T-cell (primary cell): Measurements from ENCODE around the gene LEPR. TPM values are rescaled to one million over a fixed set of nuclear protein-coding genes. Genes with fewer than 3 reads are reported as not detected.

Source experiments
- ATAC-seq, 4 experiments: fragments of 200-7000 bp in 3 of 4; fragments of 150-1000 bp in 1 of 4; cut with Tn5 transposase; replicated peaks in 1 of 4; 1 replicate in 3 of 4; 2 replicates in 1 of 4; pipeline ENCODE4 v1.10.0; 2021; ENCODE audit warnings: moderate library complexity in 3 of 4, mild to moderate bottlenecking in 2 of 4, moderate number of reproducible peaks in 1 of 4
- CTCF ChIA-PET, 2 donors: fragments of 300-600 bp; sonication (Branson Sonifier 250); formaldehyde crosslinking; loops; one replicate each; lab custom pipeline; 2022; ENCODE audit warnings: antibody characterized with exemption in 2 of 2; lab: Charles Lee
- POLR2A ChIA-PET, 2 donors: fragments of 300-600 bp; sonication (Branson Sonifier 250); formaldehyde crosslinking; loops; one replicate each; lab custom pipeline; 2022; ENCODE audit warnings: antibody characterized with exemption in 2 of 2; lab: Charles Lee
- DNase-seq, 35 experiments: peaks; one replicate each; pipeline versions ENCODE4 v3.0.0 to v3.0.0-alpha.2; 2013 to 2023
- H3K27ac ChIP-seq: one replicate; pipeline ENCODE4 v1.5.1; 2013; ENCODE audit warnings: low read length
- H3K27me3 ChIP-seq, 2 experiments: replicated peaks in 1 of 2; 1 replicate in 1 of 2; 2 replicates in 1 of 2; pipeline versions ENCODE4 v1.6.1 to v1.7.0; 2013; ENCODE audit warnings: low read length in 1 of 2, mixed read lengths in 1 of 2; ENCODE audit not compliant: control insufficient read depth in 2 of 2, insufficient read depth in 2 of 2; ENCODE audit errors: extremely low read depth in 1 of 2
- H3K36me3 ChIP-seq, 2 donors: 1 replicate in 1 of 2; 2 replicates in 1 of 2; pipeline versions ENCODE4 v1.6.1 to v1.7.0; 2013; ENCODE audit warnings: low read length in 1 of 2; ENCODE audit not compliant: control insufficient read depth in 2 of 2, insufficient read depth in 1 of 2; ENCODE audit errors: extremely low read depth in 1 of 2
- H3K4me1 ChIP-seq, 2 experiments: 1 replicate in 1 of 2; 2 replicates in 1 of 2; pipeline versions ENCODE4 v1.6.1 to v1.7.0; 2013; ENCODE audit warnings: low read length in 2 of 2, mixed read lengths in 1 of 2; ENCODE audit not compliant: insufficient read depth in 2 of 2, control insufficient read depth in 1 of 2; ENCODE audit errors: extremely low read depth in 1 of 2
- H3K4me3 ChIP-seq, 2 donors: 1 replicate in 1 of 2; 2 replicates in 1 of 2; pipeline versions ENCODE4 v1.5.1 to v1.7.0; 2013; ENCODE audit warnings: mild to moderate bottlenecking in 2 of 2, low read length in 1 of 2, moderate library complexity in 1 of 2; ENCODE audit not compliant: control insufficient read depth in 1 of 2; ENCODE audit errors: extremely low read depth in 1 of 2
- H3K9me3 ChIP-seq: 2 replicates; pipeline ENCODE4 v1.7.0; 2013
- H3K27ac Mint-ChIP-seq, 2 donors: one replicate each; pipeline ENCODE4 v1.8.0; 2020 to 2021; ENCODE audit warnings: mild to moderate bottlenecking in 2 of 2, mixed read lengths in 2 of 2
- H3K27me3 Mint-ChIP-seq, 2 donors: one replicate each; pipeline ENCODE4 v1.8.0; 2021 to 2022; ENCODE audit warnings: mixed read lengths in 2 of 2
- H3K36me3 Mint-ChIP-seq: one replicate; pipeline ENCODE4 v1.8.0; 2021; ENCODE audit warnings: mixed read lengths
- H3K4me1 Mint-ChIP-seq, 3 donors: one replicate each; pipeline ENCODE4 v1.8.0; 2020 to 2022; ENCODE audit warnings: mixed read lengths in 3 of 3, mild to moderate bottlenecking in 1 of 3
- H3K4me3 Mint-ChIP-seq, 3 donors: one replicate each; pipeline ENCODE4 v1.8.0; 2020 to 2022; ENCODE audit warnings: mild to moderate bottlenecking in 3 of 3, mixed read lengths in 3 of 3, moderate library complexity in 3 of 3
- H3K9me3 Mint-ChIP-seq, 3 donors: one replicate each; pipeline ENCODE4 v1.8.0; 2020 to 2022; ENCODE audit warnings: mixed read lengths in 3 of 3
- WGBS: methylation state at CpG from one replicate; pipeline ENCODE4 v1.1.5; 2013; ENCODE audit warnings: missing lambda C conversion rate; ENCODE audit not compliant: insufficient coverage; 5-methylcytosine and 5-hydroxymethylcytosine counted together
- total RNA-seq, 35 experiments: library from RNA in 6 of 35; stranded (reverse) in 6 of 35; fragments of 120-200 nt in 1 of 35; gene quantifications; one replicate each; pipeline versions ENCODE4 v1.2.1 to v1.2.4 and lab custom pipeline; 2013 to 2026

Gene LEPR
- total RNA-seq, 5 donors from 2014 or later (not counting 1 experiment from before 2014, with no cell fraction given), result 0.95 to 2.1 (median 1.3) TPM

DNA sequence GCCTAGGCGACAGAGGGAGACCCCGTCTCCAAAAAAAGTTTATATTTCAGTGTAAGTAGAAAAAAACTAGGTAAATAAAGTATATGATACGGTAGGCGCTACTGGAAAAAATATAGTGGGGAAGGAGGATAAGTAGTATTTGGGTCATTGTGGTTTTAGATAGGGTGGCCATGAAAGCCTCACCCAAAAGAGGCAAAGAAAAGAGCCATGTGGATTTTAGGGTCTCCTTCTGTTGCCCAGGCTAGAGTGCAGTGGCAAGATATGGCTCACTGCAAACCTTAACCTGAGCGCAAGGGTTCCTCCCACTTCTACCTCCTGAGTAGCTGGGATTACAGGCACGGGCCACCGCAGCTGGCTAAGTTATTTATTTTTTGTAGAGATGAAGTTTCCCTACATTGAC is 17.1 kb downstream of the LEPR start:
- Histone ChIP-seq H3K4me1 (no peaks in the 10 kb centered on the region), H3K36me3 (peaks cover 0 to 5% of the 10 kb centered on the region in 2 donors), H3K9me3 (no peaks in the 10 kb centered on the region), H3K27ac (no peak overlapping the region), H3K4me3 (no peak overlapping the region), H3K27me3 (no peaks in the 10 kb centered on the region)
- WGBS, result 100% methylated on average over 4 of the region's 7 CpGs
- H3K27ac Mint-ChIP-seq, result no peak overlapping the region
- H3K27me3 Mint-ChIP-seq, result no peaks in the 10 kb centered on the region
- peaks cover 0 to 3% (median 0%) of the 10 kb centered on the region in 3 donors for H3K4me1 Mint-ChIP-seq
- POLR2A ChIA-PET, result no interaction called here
- H3K36me3 Mint-ChIP-seq, result peaks cover 18% of the 10 kb centered on the region
- DNase-seq (no peak), ATAC-seq (no peak)
- H3K9me3 Mint-ChIP-seq, result no peaks in the 10 kb centered on the region
- H3K4me3 Mint-ChIP-seq, result no peak overlapping the region
- CTCF ChIA-PET, result interaction anchor here in 1 of 2 donors (0.6 kb wide), 1 partner anchor 183 kb away, joined by 3 read pairs; no protein-coding TSS in a partner anchor

GRCh38 chr1:65440322-65440900 is 19.9 kb downstream of the LEPR start:
- H3K36me3 Mint-ChIP-seq, result peaks cover 5% of the 10 kb centered on the region
- no peak overlapping the region for H3K27ac Mint-ChIP-seq
- Histone ChIP-seq H3K27me3 (no peaks in the 10 kb centered on the region), H3K4me3 (no peak overlapping the region), H3K36me3 (no peaks in the 10 kb centered on the region), H3K9me3 (no peaks in the 10 kb centered on the region), H3K27ac (no peak overlapping the region), H3K4me1 (no peaks in the 10 kb centered on the region)
- 80% methylated on average over 8 of the region's 12 CpGs for WGBS
- ATAC-seq, result no peak
- H3K27me3 Mint-ChIP-seq, result no peaks in the 10 kb centered on the region
- ChIA-PET CTCF (interaction anchor here in 1 of 2 donors (0.6 kb wide), 1 partner anchor 198 kb away, joined by 3 read pairs; no protein-coding TSS in a partner anchor), POLR2A (no interaction called here)
- DNase-seq, result no peak
- no peaks in the 10 kb centered on the region for H3K4me1 Mint-ChIP-seq
- no peak overlapping the region for H3K4me3 Mint-ChIP-seq
- H3K9me3 Mint-ChIP-seq, result no peaks in the 10 kb centered on the region

GRCh38 chr1:65440915-65441314 is 20.4 kb downstream of the LEPR start:
- Histone ChIP-seq H3K4me1 (no peaks in the 10 kb centered on the region), H3K9me3 (no peaks in the 10 kb centered on the region), H3K27ac (no peak overlapping the region), H3K36me3 (no peaks in the 10 kb centered on the region), H3K4me3 (no peak overlapping the region), H3K27me3 (no peaks in the 10 kb centered on the region)
- Mint-ChIP-seq H3K4me3 (no peak overlapping the region), H3K36me3 (peaks cover 5% of the 10 kb centered on the region), H3K27ac (no peak overlapping the region), H3K4me1 (no peaks in the 10 kb centered on the region), H3K9me3 (no peaks in the 10 kb centered on the region), H3K27me3 (no peaks in the 10 kb centered on the region)
- CTCF ChIA-PET, result no interaction called here
- no CpG with 5 or more reads among the region's 1 CpG for WGBS
- ATAC-seq (no peak), DNase-seq (no peak)
- POLR2A ChIA-PET, result no interaction called here

DNA sequence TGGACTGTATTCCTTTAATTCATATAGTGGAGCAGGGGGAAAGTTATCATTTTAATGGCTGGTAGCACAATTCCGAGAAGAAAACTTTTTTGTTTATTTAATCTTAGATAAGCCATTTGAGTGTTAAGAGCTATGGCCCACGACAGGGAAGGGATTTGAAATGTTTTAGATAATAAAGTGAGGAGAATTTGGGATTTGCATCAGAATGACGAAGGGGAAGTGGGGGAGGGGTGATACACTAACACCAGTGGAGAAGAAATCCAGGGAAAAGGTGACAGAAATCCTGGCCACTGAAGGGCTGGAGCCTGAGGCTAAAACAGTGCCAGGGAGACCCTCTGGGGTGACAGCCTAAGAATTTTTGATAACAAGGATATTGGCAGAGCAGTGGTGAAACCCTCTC is 21.0 kb downstream of the LEPR start:
- POLR2A ChIA-PET, result no interaction called here
- Histone ChIP-seq H3K27ac (no peak overlapping the region), H3K4me1 (no peaks in the 10 kb centered on the region), H3K36me3 (no peaks in the 10 kb centered on the region), H3K27me3 (no peaks in the 10 kb centered on the region), H3K9me3 (no peaks in the 10 kb centered on the region), H3K4me3 (no peak overlapping the region)
- Mint-ChIP-seq H3K4me1 (no peaks in the 10 kb centered on the region), H3K4me3 (no peak overlapping the region), H3K9me3 (no peaks in the 10 kb centered on the region), H3K36me3 (peaks cover 5% of the 10 kb centered on the region), H3K27ac (no peak overlapping the region), H3K27me3 (no peaks in the 10 kb centered on the region)
- CTCF ChIA-PET, result no interaction called here
- DNase-seq (no peak), ATAC-seq (no peak)
- WGBS, result 77% methylated on average over 2 of the region's 3 CpGs

DNA sequence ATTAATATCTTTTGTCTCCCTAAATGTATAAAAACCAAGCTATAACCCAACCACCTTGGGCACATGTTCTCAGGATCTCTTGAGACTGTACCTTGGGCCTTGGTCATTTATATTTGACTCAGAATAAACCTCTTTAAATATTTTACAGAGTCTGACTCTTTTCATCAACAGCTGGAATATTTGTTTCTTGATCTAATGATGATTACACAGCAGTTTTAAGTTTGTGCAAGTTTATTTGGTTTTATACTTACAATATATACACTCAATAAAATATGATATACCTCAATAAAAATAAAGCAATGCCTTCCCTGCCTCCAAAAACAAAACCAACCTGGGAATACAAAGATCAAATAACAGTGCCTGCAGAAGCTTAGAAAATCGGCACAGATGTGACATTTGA is 22.0 kb downstream of the LEPR start:
- ATAC-seq, result no peak
- no peaks in the 10 kb centered on the region for H3K9me3 ChIP-seq
- no peaks in the 10 kb centered on the region for H3K27me3 ChIP-seq
- H3K27me3 Mint-ChIP-seq, result no peaks in the 10 kb centered on the region
- no peak overlapping the region for H3K4me3 Mint-ChIP-seq
- no peaks in the 10 kb centered on the region for H3K9me3 Mint-ChIP-seq
- no peak overlapping the region for H3K4me3 ChIP-seq
- no peaks in the 10 kb centered on the region for H3K4me1 ChIP-seq
- CTCF ChIA-PET, result no interaction called here
- peaks cover 2% of the 10 kb centered on the region for H3K36me3 Mint-ChIP-seq
- DNase-seq, result no peak
- no peaks in the 10 kb centered on the region for H3K36me3 ChIP-seq
- POLR2A ChIA-PET, result no interaction called here
- no peak overlapping the region for H3K27ac ChIP-seq
- WGBS, result 80% methylated on average over 1 of the region's 1 CpG
- no peak overlapping the region for H3K27ac Mint-ChIP-seq
- no peaks in the 10 kb centered on the region for H3K4me1 Mint-ChIP-seq

- H3K4me3 Mint-ChIP-seq, result no peak overlapping the region
- Histone ChIP-seq H3K27ac (no peak overlapping the region), H3K4me1 (no peaks in the 10 kb centered on the region), H3K4me3 (no peak overlapping the region), H3K36me3 (no peaks in the 10 kb centered on the region), H3K9me3 (no peaks in the 10 kb centered on the region), H3K27me3 (no peaks in the 10 kb centered on the region)
- ChIA-PET POLR2A (no interaction called here), CTCF (no interaction called here)
- ATAC-seq, result no peak
- H3K9me3 Mint-ChIP-seq, result no peaks in the 10 kb centered on the region
- no peak for DNase-seq
- H3K36me3 Mint-ChIP-seq, result no peaks in the 10 kb centered on the region
- H3K27me3 Mint-ChIP-seq, result no peaks in the 10 kb centered on the region
- H3K4me1 Mint-ChIP-seq, result no peaks in the 10 kb centered on the region
- H3K27ac Mint-ChIP-seq, result no peak overlapping the region
- no CpG with 5 or more reads among the region's 2 CpGs for WGBS
Observed at GRCh38 chr1:65443647-65444046, 23.2 kb downstream of the LEPR start.
